IMR-90 (cell line): ENCODE results near the gene SCYL2. TPM values are rescaled to one million over a fixed set of nuclear protein-coding genes. Genes with fewer than 3 reads are reported as not detected.

Source experiments
- ATAC-seq: fragments of 200-7000 bp; cut with Tn5 transposase; 2 replicates; pipeline ENCODE4 v1.9.1; 2020; ENCODE audit warnings: low read depth, mild to moderate bottlenecking, moderate library complexity
- BruUV-seq: library from RNA; stranded (reverse); fragments of 400-500 nt; replicated peaks from 2 replicates; lab custom pipeline; 2021; lab: Mats Ljungman, UMichigan
- CTCF ChIA-PET: fragments of 300-600 bp; formaldehyde crosslinking; extraction: SDS; loops from one replicate; lab custom pipeline; 2021; ENCODE audit warnings: antibody characterized with exemption; lab: Yijun Ruan, JAX
- POLR2A ChIA-PET: fragments of 300-600 bp; sonication (Branson Sonifier 250); formaldehyde crosslinking; loops from one replicate; lab custom pipeline; 2022; ENCODE audit warnings: antibody characterized with exemption; ENCODE audit not compliant: unreplicated experiment; lab: Charles Lee
- DNase-seq: peaks from one replicate; pipeline ENCODE4 v3.0.0; 2013
- H2AFZ ChIP-seq: replicated peaks from 2 replicates; pipeline ENCODE3; 2013; ENCODE audit warnings: low read length, mild to moderate bottlenecking; ENCODE audit not compliant: poor library complexity
- H2AK5ac ChIP-seq: 2 replicates; pipeline ENCODE4 v1.6.1; 2013; ENCODE audit warnings: low read depth, low read length, inconsistent platforms
- H2AK9ac ChIP-seq: replicated peaks from 2 replicates; pipeline ENCODE3; 2013; ENCODE audit warnings: mild to moderate bottlenecking, low read depth, low read length, moderate library complexity; ENCODE audit not compliant: poor library complexity
- H2BK120ac ChIP-seq: 2 replicates; pipeline ENCODE4 v1.6.1; 2013; ENCODE audit warnings: low read depth, low read length, inconsistent platforms
- H2BK15ac ChIP-seq: 3 replicates; pipeline ENCODE4 v1.6.1; 2013; ENCODE audit warnings: low read depth, low read length, inconsistent platforms
- H2BK20ac ChIP-seq: 2 replicates; pipeline ENCODE4 v1.6.1; 2013; ENCODE audit warnings: low read depth, mild to moderate bottlenecking, inconsistent platforms, low read length, moderate library complexity
- H2BK5ac ChIP-seq: 2 replicates; pipeline ENCODE4 v1.6.1; 2013; ENCODE audit warnings: mild to moderate bottlenecking, low read depth, low read length, inconsistent platforms; ENCODE audit not compliant: poor library complexity, severe bottlenecking
- H3K14ac ChIP-seq: replicated peaks from 2 replicates; pipeline ENCODE4 v1.6.1; 2013; ENCODE audit warnings: low read depth, low read length, inconsistent platforms
- H3K18ac ChIP-seq: 2 replicates; pipeline ENCODE4 v1.6.1; 2013; ENCODE audit warnings: low read depth, low read length, control low read depth
- H3K23ac ChIP-seq: 2 replicates; pipeline ENCODE4 v1.6.1; 2013; ENCODE audit warnings: low read depth, low read length, inconsistent platforms
- H3K27ac ChIP-seq: 2 replicates; pipeline ENCODE4 v1.5.1; 2013; ENCODE audit warnings: mild to moderate bottlenecking, control low read depth, low read length; ENCODE audit not compliant: insufficient read depth
- H3K27me3 ChIP-seq: 2 replicates; pipeline ENCODE4 v1.6.1; 2013; ENCODE audit warnings: low read length; ENCODE audit not compliant: control insufficient read depth, insufficient read depth
- H3K36me3 ChIP-seq: 2 replicates; pipeline ENCODE4 v1.6.1; 2013; ENCODE audit warnings: low read length, mixed read lengths; ENCODE audit not compliant: control insufficient read depth, insufficient read depth
- H3K4ac ChIP-seq: 2 replicates; pipeline ENCODE4 v1.6.1; 2013; ENCODE audit warnings: low read depth, low read length, inconsistent platforms
- H3K4me1 ChIP-seq: 2 replicates; pipeline ENCODE4 v1.6.1; 2013; ENCODE audit warnings: low read length, mixed read lengths; ENCODE audit not compliant: control insufficient read depth, insufficient read depth
- H3K4me2 ChIP-seq: 2 replicates; pipeline ENCODE4 v1.6.1; 2013; ENCODE audit warnings: low read depth, mild to moderate bottlenecking, control low read depth, low read length, moderate library complexity
- H3K4me3 ChIP-seq: 2 replicates; pipeline ENCODE4 v1.5.1; 2013; ENCODE audit warnings: low read depth, mild to moderate bottlenecking, control low read depth, low read length, moderate library complexity; ENCODE audit not compliant: insufficient read depth
- H3K56ac ChIP-seq: 2 replicates; pipeline ENCODE4 v1.6.1; 2013; ENCODE audit warnings: low read length, inconsistent platforms; ENCODE audit not compliant: insufficient read depth; ENCODE audit errors: extremely low read depth
- H3K79me1 ChIP-seq, 2 experiments: 2 replicates each; pipeline ENCODE4 v1.6.1; 2013; ENCODE audit warnings: low read length in 2 of 2, inconsistent platforms in 1 of 2, low read depth in 1 of 2
- H3K9ac ChIP-seq: 2 replicates; pipeline ENCODE4 v1.6.1; 2013; ENCODE audit warnings: low read depth, low read length, control low read depth
- H3K9me1 ChIP-seq: 2 replicates; pipeline ENCODE4 v1.6.1; 2013; ENCODE audit warnings: low read length, inconsistent platforms; ENCODE audit not compliant: insufficient read depth
- H3K9me3 ChIP-seq: 2 replicates; pipeline ENCODE4 v1.6.1; 2013; ENCODE audit warnings: low read length; ENCODE audit not compliant: control insufficient read depth, insufficient read depth
- H4K20me1 ChIP-seq: 2 replicates; pipeline ENCODE4 v1.6.1; 2013; ENCODE audit warnings: low read length, inconsistent platforms; ENCODE audit not compliant: insufficient read depth
- H4K5ac ChIP-seq: 2 replicates; pipeline ENCODE4 v1.6.1; 2013; ENCODE audit warnings: mild to moderate bottlenecking, low read depth, low read length, control low read depth
- H4K8ac ChIP-seq, 2 experiments: 2 replicates each; pipeline ENCODE4 v1.6.1; 2013; ENCODE audit warnings: low read depth in 2 of 2, low read length in 2 of 2, control low read depth in 1 of 2, inconsistent platforms in 1 of 2
- H4K91ac ChIP-seq: 2 replicates; pipeline ENCODE4 v1.6.1; 2013; ENCODE audit warnings: low read depth, low read length, inconsistent platforms; ENCODE audit not compliant: insufficient read depth
- BHLHE40 ChIP-seq: fragments of 150-350 bp; IDR thresholded peaks from 2 replicates; pipeline ENCODE4 v1.6.1; 2016; ENCODE audit warnings: mild to moderate bottlenecking, low read depth, low read length
- CEBPB ChIP-seq: IDR thresholded peaks from 2 replicates; pipeline ENCODE4 v1.6.1; 2012; ENCODE audit warnings: low read depth, low read length, improper control_type of control experiment
- CHD1 ChIP-seq: IDR thresholded peaks from 2 replicates; pipeline ENCODE4 v1.6.1; 2012; ENCODE audit warnings: low read depth, low read length, improper control_type of control experiment
- CTCF ChIP-seq: conservative IDR thresholded peaks from 2 replicates; pipeline ENCODE4 v1.5.1; 2012; ENCODE audit warnings: mild to moderate bottlenecking, low read depth, low read length, improper control_type of control experiment
- FOS ChIP-seq: fragments of 150-350 bp; IDR thresholded peaks from 2 replicates; pipeline ENCODE4 v1.6.1; 2016; ENCODE audit warnings: low read depth, low read length
- MAFK ChIP-seq: IDR thresholded peaks from 2 replicates; pipeline ENCODE4 v1.6.1; 2012; ENCODE audit warnings: low read depth, low read length, improper control_type of control experiment
- MAZ ChIP-seq: IDR thresholded peaks from 2 replicates; pipeline ENCODE4 v1.6.1; 2012; ENCODE audit warnings: low read depth, mild to moderate bottlenecking, low read length, improper control_type of control experiment, moderate library complexity, borderline replicate concordance
- MXI1 ChIP-seq: IDR thresholded peaks from 2 replicates; pipeline ENCODE4 v1.6.1; 2012; ENCODE audit warnings: low read depth, mild to moderate bottlenecking, low read length, moderate library complexity, borderline replicate concordance
- NFE2L2 ChIP-seq: fragments of 150-350 bp; IDR thresholded peaks from 2 replicates; pipeline ENCODE4 v1.6.1; 2016; ENCODE audit warnings: low read depth, mild to moderate bottlenecking, low read length
- POLR2A ChIP-seq: IDR thresholded peaks from 2 replicates; pipeline ENCODE4 v1.6.1; 2012; ENCODE audit warnings: mild to moderate bottlenecking, low read depth, low read length
- RAD21 ChIP-seq: IDR thresholded peaks from 2 replicates; pipeline ENCODE4 v1.6.1; 2012; ENCODE audit warnings: low read length, improper control_type of control experiment
- RCOR1 ChIP-seq: IDR thresholded peaks from 2 replicates; pipeline ENCODE4 v1.6.1; 2012; ENCODE audit warnings: mild to moderate bottlenecking, low read length, improper control_type of control experiment; ENCODE audit not compliant: insufficient replicate concordance
- RFX5 ChIP-seq: IDR thresholded peaks from 2 replicates; pipeline ENCODE4 v1.8.0; 2012; ENCODE audit warnings: low read depth, mild to moderate bottlenecking, low read length, moderate library complexity
- SMC3 ChIP-seq: fragments of 150-350 bp; IDR thresholded peaks from 2 replicates; pipeline ENCODE4 v1.6.1; 2016; ENCODE audit warnings: low read depth, mild to moderate bottlenecking, antibody characterized with exemption, low read length, moderate library complexity
- USF2 ChIP-seq: fragments of 150-350 bp; IDR thresholded peaks from 2 replicates; pipeline ENCODE4 v1.6.1; 2017; ENCODE audit warnings: mild to moderate bottlenecking, antibody characterized with exemption, low read length, low read depth
- dilution Hi-C: fragments of 300-500 bp; cut with HindIII; formaldehyde crosslinking; loops from one replicate; pipeline ENCODE4 v1.14.3; 2018; ENCODE audit warnings: low sequenced_read_pairs; ENCODE audit not compliant: unreplicated experiment
- in situ Hi-C: fragments of 300-500 bp; cut with MboI; formaldehyde crosslinking; loops from 3 replicates; pipeline ENCODE4 v1.14.3; 2019; ENCODE audit warnings: low sequenced_read_pairs, inconsistent platforms, mixed read lengths
- intact Hi-C: fragments of 100-400 bp; cut with micrococcal nuclease; formaldehyde crosslinking; loops from 2 replicates; pipeline ENCODE4 v1.10.0; 2022
- polyA plus RNA-seq, 3 experiments: library from polyadenylated mRNA; depleted of rRNA; stranded (reverse); fragments of >200 nt; gene quantifications; 2 replicates each; pipeline ENCODE4 v1.2.3, GENCODE V29; 2012; ENCODE audit warnings: low replicate concordance in 1 of 3
- total RNA-seq: library from RNA; depleted of rRNA; stranded (reverse); fragments of >200 nt; gene quantifications from 2 replicates; pipeline ENCODE4 v1.2.3, GENCODE V29; 2012
- TF ChIP-seq, protein P1 (sequence below): fragments of 150-350 bp; IDR thresholded peaks from 2 replicates; pipeline ENCODE4 v1.6.1; 2016; ENCODE audit warnings: low read depth, mild to moderate bottlenecking, low read length, moderate library complexity, borderline replicate concordance

The SCYL2 gene
- total and polyA plus RNA-seq, 2 of the 4 experiments (the other 2 are of a cell fraction): 15.3 to 52.0 TPM

DNA sequence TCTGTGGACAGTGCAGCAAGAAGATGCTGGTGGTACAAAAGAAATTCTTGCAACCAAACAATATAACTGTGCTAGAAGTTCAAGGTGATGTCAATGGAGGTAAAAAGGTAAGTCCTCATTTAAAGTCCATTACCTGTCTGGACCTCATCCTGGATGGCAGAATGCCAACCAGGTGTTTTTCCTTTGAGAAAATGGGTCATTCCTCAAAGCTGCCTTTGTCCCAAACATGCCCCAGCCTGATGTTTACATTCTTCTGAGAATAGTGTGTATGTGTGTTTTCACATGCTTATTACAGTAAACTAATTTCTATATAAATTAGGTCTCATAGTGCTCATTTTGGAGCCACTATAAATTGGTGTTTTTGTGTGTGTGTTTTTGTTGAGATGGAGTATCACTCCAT, 41.5 kb upstream of the SCYL2 start:
- H2BK120ac ChIP-seq: no peak overlapping the region
- H3K36me3 ChIP-seq: peaks cover 14% of the 10 kb centered on the region
- no peaks in the 10 kb centered on the region for H4K20me1 ChIP-seq
- no peak overlapping the region for H2BK15ac ChIP-seq
- no peaks in the 10 kb centered on the region for H3K27me3 ChIP-seq
- H4K5ac ChIP-seq: no peak overlapping the region
- H3K9ac ChIP-seq: no peak overlapping the region
- no peak overlapping the region for H3K27ac ChIP-seq
- ChIA-PET POLR2A (interaction anchor here (0.5 kb wide), 1 partner anchor 123 kb away, joined by 5 read pairs; no protein-coding TSS in a partner anchor), CTCF (interaction anchor here (1.2 kb wide), 1 partner anchor 12 kb away, joined by 3 read pairs; no protein-coding TSS in a partner anchor)
- H3K14ac ChIP-seq: no peak overlapping the region
- H3K79me1 ChIP-seq: no peaks in the 10 kb centered on the region
- no peaks in the 10 kb centered on the region for H3K4me1 ChIP-seq
- dilution Hi-C loops: no loop called here
- intact Hi-C loops: no loop called here
- ATAC-seq (no peak), DNase-seq (no peak)
- H3K56ac ChIP-seq: no peak overlapping the region
- no peak overlapping the region for H3K4me2 ChIP-seq
- H3K4me3 ChIP-seq: no peak overlapping the region
- H3K4ac ChIP-seq: no peak overlapping the region
- H3K18ac ChIP-seq: no peak overlapping the region
- no TSS peak for BruUV-seq
- no peaks in the 10 kb centered on the region for H3K9me1 ChIP-seq
- H2AFZ ChIP-seq: no peak overlapping the region
- in situ Hi-C loops: no loop called here
- no peak overlapping the region for H2BK20ac ChIP-seq
- H2AK9ac ChIP-seq: no peak overlapping the region
- H4K8ac ChIP-seq: no peak overlapping the region
- H3K9me3 ChIP-seq: no peaks in the 10 kb centered on the region
- H3K23ac ChIP-seq: no peak overlapping the region
- no peak overlapping the region for H2AK5ac ChIP-seq
- H2BK5ac ChIP-seq: no peak overlapping the region
- TF ChIP-seq RCOR1 (no peak), SMC3 (no peak), CTCF (no peak), MAZ (no peak), FOS (no peak), RFX5 (no peak), CEBPB (no peak), CHD1 (no peak), BHLHE40 (no peak), MAFK (no peak), RAD21 (no peak), MXI1 (no peak), NFE2L2 (no peak), USF2 (no peak), POLR2A (no peak)
- TF ChIP-seq, protein P1, sequence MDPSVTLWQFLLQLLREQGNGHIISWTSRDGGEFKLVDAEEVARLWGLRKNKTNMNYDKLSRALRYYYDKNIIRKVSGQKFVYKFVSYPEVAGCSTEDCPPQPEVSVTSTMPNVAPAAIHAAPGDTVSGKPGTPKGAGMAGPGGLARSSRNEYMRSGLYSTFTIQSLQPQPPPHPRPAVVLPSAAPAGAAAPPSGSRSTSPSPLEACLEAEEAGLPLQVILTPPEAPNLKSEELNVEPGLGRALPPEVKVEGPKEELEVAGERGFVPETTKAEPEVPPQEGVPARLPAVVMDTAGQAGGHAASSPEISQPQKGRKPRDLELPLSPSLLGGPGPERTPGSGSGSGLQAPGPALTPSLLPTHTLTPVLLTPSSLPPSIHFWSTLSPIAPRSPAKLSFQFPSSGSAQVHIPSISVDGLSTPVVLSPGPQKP: no peak
- no peak overlapping the region for H4K91ac ChIP-seq
